ENCODE results near the gene NSF. TPM values are rescaled to one million over a fixed set of nuclear protein-coding genes. Genes with fewer than 3 reads are reported as not detected.
A peak's percentile ranks its signal among the peaks of the same experiment; 100 is the strongest.
"Not testable (repeated sequence)": the region's sequence is repeated elsewhere in the genome, so short reads cannot be mapped to it uniquely, and the experiment has no call there.

Gene NSF
- 100 to 1,000 TPM in 1 of 8 experiments, 10 to 100 TPM in 7; 58.6 to 162 (median 76.1) TPM for total RNA-seq

DNA sequence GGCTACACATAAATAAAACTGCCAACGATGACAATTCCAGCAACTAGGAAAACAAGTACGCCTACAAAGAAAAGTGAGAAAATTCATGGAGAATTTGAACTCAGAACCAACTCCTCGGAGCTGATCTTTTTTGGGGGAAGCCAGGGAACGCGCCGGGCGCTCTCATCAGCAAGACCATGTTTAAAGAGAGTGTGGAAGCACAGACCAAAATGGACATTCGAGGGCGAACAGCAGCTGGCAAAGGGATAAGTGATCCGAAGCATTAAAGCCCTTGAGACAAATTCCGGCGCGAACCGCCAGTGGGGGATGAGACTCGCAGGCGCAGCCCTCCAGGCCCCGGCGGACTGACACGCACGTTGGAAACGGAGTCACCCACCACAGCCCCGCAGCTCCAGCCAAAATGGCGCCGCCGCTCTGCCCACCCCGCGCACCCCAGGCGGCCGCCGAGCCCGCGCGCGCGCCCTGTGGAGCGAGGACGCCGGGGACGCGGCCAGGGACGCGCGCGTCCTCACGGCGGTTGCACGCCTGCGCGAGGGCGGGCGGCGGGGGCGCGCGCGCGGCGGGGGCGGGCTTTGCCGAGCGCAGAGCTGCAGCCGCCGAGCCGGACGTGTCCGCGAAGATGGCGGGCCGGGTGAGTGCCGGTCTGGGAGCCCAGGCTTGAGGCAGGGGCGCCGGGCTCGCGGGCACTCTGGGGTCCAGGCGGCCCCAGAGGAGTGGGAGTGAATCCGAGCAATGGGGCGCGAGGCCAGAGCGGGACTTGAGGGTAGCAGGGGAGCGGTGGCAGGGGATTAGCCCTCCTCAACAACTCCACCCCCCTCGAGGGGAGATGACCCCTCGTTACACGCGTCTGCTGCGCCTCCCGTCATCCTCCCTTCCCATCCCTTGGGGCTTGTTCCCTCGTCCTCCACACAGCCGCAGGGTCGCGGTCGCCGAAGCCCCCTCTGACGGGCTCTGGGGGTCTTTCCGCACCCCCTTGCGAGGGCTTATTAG lies at the start of gene NSF:
Gene NSF (plus strand): TSS at position 513 of the 990 bp plus-strand sequence. CDS start 107 bp downstream, at position 620.
- H3K27ac ChIP-seq; H3K4me3 ChIP-seq; H3K4me1 ChIP-seq (replicated peaks in 1 of 2); in situ Hi-C loops (cut with MboI; ENCODE audit: low pct_unique_long_range_greater_than_20kb in 2 of 9, low sequenced_read_pairs in 9 of 9, unreplicated experiment in 9 of 9): not testable (repeated sequence)
- WGBS, 10 experiments, result no CpG with 5 or more reads among the region's 95 CpGs
- ATAC-seq (replicated peaks in 6 of 8), result peak; percentile 76 to 89 (median 88)

DNA sequence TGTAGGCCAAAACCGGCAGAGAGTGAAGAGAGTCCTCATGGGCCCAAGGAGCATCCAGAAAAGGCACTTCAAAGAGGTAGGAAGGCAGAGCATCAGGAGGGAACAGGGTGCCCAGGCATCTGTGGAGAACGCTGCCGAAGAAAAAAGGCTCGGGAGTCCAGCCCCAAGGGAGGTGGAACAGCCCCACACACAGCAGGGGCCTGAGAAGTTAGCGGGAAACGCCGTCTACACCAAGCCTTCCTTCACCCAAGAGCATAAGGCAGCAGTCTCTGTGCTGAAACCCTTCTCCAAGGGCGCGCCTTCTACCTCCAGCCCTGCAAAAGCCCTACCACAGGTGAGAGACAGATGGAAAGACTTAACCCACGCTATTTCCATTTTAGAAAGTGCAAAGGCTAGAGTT lies 41.9 kb upstream of the NSF start:
- 89 to 100% methylated on average over 2 to 5 of the region's 10 CpGs; no CpG with 5 or more reads in 8 of the 10 experiments for WGBS, 10 experiments
- H3K27ac ChIP-seq; ATAC-seq (replicated peaks in 6 of 8); H3K4me1 ChIP-seq (replicated peaks in 1 of 2); H3K4me3 ChIP-seq; in situ Hi-C loops (cut with MboI; ENCODE audit: low pct_unique_long_range_greater_than_20kb in 2 of 9, low sequenced_read_pairs in 9 of 9, unreplicated experiment in 9 of 9): not testable (repeated sequence)

DNA sequence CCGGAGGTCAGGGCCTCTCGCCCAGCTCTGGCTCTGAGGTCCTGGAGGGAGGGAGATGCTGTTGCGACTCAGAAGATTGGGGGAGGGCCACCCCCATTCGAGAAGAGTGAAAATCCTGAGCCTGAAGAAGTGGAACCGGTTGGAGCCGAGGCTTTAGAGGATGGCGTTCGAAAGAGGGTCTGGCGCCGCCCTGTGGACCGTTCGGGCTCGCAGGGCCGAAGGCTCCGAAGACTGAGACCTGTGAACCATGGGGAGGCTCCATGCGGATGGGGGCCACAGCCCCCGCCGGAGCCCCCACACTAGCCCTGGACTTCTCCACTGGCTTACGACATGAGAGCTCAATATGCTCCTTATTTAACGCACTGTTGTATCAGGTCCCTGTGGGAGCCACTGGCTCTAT lies 31.3 kb upstream of the NSF start:
- WGBS, 10 experiments, result no CpG with 5 or more reads among the region's 20 CpGs

DNA sequence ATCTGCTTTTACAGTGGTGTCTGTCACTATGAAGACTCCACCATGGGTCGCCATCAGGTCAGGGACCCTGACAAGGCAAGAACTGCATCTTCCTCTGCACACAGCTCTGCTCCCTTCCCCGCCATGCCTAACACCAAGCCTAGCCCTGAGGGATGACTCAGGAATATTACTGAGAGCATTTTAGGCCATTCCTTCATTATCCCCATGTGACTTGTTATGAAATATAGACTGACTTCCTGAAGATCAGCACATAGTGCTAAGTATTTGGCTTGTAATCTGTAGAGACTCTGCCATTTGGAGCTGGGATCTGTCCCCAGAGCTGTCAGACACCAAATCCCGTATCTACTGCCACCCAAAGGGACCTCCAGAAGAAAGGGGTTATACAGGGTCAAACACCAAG lies 30.4 kb upstream of the NSF start:
- H3K4me1 ChIP-seq (replicated peaks in 1 of 2); H3K27ac ChIP-seq; in situ Hi-C loops (cut with MboI; ENCODE audit: low pct_unique_long_range_greater_than_20kb in 2 of 9, low sequenced_read_pairs in 9 of 9, unreplicated experiment in 9 of 9); H3K4me3 ChIP-seq: not testable (repeated sequence)
- peak in 3 of 8 experiments; percentile 45 to 81 (median 73) for ATAC-seq (replicated peaks in 6 of 8)
- no CpG with 5 or more reads among the region's 3 CpGs for WGBS, 10 experiments

More for the DNA sequence above, 31.3 kb upstream of the NSF start:
- H3K27ac ChIP-seq; in situ Hi-C loops (cut with MboI; ENCODE audit: low pct_unique_long_range_greater_than_20kb in 2 of 9, low sequenced_read_pairs in 9 of 9, unreplicated experiment in 9 of 9); ATAC-seq (replicated peaks in 6 of 8); H3K4me3 ChIP-seq; H3K4me1 ChIP-seq (replicated peaks in 1 of 2): not testable (repeated sequence)

DNA sequence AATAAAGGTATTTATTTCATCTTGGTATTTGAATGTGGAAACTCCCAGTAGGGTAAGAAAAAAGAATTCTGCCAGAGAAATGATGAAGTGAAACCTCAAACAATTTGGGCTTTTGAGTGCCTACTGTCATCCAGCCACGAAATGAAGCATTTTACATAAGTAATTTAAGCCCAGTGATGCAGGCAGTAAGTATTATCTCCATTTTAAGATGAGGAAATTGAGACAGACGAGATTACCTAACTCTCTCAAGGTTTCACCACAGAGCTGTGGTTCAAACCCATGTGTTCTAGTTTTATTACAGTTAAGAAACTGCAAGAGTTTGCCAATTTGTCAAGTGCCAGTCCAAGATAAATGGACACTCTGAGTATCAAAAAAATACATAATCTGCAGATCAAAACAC lies 24.2 kb upstream of the NSF start:
- H3K4me1 ChIP-seq (replicated peaks in 1 of 2); H3K4me3 ChIP-seq; H3K27ac ChIP-seq; in situ Hi-C loops (cut with MboI; ENCODE audit: low pct_unique_long_range_greater_than_20kb in 2 of 9, low sequenced_read_pairs in 9 of 9, unreplicated experiment in 9 of 9): not testable (repeated sequence)
- peak in 1 of 8 experiments; percentile 46 for ATAC-seq (replicated peaks in 6 of 8)
- WGBS, 10 experiments, result no CpG with 5 or more reads among the region's 2 CpGs

DNA sequence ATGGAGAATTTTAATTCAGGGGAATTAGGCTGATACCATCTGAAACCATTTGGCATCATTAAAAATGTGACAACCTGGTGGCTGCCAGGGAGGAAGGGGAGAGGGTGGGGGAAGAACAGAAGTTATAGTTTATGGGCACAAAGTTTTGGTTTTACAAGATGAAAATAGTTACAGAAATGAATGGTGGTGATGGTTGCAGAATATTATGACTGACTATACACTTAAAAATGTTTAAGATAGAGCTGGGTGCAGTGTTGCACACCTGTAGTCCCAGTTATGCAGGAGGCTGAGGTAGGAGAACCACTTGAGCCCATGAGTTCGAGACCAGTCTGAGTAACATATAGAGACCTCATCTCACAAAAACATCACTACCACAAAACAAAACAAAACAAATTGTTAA lies 23.5 kb upstream of the NSF start:
- in situ Hi-C loops (cut with MboI; ENCODE audit: low pct_unique_long_range_greater_than_20kb in 2 of 9, low sequenced_read_pairs in 9 of 9, unreplicated experiment in 9 of 9); H3K4me3 ChIP-seq; ATAC-seq (replicated peaks in 6 of 8); H3K4me1 ChIP-seq (replicated peaks in 1 of 2); H3K27ac ChIP-seq: not testable (repeated sequence)
- no CpG with 5 or more reads among the region's 1 CpG for WGBS, 10 experiments

DNA sequence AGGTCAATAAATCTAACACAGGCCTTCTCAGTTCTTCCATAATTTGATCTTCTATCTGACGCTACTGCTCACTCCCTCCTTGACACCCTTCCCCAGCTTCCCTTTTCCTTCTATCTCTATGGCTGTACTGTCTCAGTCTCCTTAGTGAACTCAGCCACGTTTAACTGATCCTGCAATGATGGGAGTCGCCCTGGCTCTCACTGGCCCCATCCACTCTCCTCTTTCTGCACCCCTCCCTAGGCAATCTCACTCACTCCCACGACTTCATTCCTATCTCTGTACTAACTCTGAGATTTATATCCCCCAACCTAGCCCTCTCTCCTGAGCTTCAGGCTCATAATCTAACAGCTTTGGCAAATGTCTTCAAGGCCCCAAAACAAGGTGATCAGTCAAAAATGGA lies 18.7 kb upstream of the NSF start:
- H3K4me3 ChIP-seq; H3K27ac ChIP-seq; in situ Hi-C loops (cut with MboI; ENCODE audit: low pct_unique_long_range_greater_than_20kb in 2 of 9, low sequenced_read_pairs in 9 of 9, unreplicated experiment in 9 of 9); H3K4me1 ChIP-seq (replicated peaks in 1 of 2): not testable (repeated sequence)
- WGBS, 10 experiments, result no CpG with 5 or more reads among the region's 4 CpGs
- ATAC-seq (replicated peaks in 6 of 8), result peak in 1 of 8 experiments; percentile 71

DNA sequence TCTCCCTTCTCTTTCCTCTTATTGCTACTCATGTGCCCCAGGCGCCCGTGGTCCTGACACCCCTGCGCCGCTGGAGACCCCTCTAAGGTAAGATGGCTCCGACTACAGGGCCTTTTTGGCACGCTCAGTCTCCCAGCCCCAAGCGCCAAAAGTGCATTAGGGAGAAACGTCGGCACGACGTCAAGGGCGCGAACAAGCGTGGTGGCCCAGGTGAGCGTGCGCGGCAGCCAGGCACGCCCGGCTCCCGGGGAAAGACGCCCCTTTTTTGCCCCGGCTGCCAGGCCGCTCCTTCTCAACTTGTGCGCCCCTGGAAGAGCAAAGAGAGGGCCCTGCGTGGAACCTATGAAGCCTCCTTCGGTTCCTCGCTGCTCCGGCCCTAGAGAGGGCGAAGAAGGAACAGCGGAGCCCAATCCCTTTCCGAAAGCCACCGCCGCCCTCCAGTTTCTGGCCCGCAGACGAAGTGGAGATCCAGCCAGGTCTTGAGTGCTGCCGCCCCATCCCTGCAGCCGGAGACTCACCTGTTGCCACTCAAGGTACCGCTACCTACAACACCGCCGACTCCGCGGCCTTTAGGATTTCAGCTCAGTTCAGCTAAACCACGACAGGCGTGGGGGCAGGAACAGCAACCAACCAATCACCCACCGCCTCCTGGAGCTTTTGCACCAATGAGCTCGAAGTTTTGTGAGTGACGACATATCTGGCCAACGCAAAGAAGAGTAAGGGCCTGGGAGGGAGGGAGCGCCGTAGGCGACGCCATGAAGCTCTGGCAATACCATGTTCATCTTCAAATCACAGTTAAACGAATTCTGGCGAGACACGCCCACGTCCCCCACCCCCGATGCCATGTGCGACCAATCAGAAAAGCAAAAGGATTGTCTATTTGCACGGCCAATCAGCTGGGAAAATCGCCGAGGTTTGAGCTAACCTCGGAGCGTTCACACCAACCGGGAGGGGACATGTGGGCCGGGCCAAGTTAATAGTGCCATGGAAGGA lies 11.1 kb upstream of the NSF start, which contains the start of gene ARL17A:
Gene ARL17A (minus strand): TSS at position 609 of the 993 bp plus-strand sequence. CDS start 3,369 bp downstream, outside the sequence.
- WGBS, 10 experiments, result no CpG with 5 or more reads among the region's 65 CpGs
- H3K4me3 ChIP-seq; H3K4me1 ChIP-seq (replicated peaks in 1 of 2); in situ Hi-C loops (cut with MboI; ENCODE audit: low pct_unique_long_range_greater_than_20kb in 2 of 9, low sequenced_read_pairs in 9 of 9, unreplicated experiment in 9 of 9); H3K27ac ChIP-seq: not testable (repeated sequence)
- peak; percentile 93 to 98 (median 94) for ATAC-seq (replicated peaks in 6 of 8)

DNA sequence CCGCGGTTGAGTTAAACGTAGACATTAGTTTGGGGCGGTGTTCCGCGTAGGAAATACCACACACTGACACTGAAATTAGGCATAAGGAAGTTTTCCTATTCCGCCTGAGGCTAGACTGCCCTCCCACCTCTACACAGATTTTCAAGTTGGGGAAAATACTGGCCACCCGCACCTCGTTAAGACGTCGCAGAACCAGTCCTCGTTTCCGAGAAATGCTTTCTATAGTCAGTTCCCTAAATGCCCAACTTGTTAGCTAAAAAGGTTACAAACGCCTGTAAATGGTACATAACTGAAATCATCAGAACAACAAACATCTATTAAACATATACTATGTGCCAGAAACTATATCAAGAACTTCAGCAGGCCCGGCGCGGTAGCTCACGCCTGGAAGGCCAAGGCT lies 10.4 kb upstream of the NSF start:
- in situ Hi-C loops (cut with MboI; ENCODE audit: low pct_unique_long_range_greater_than_20kb in 2 of 9, low sequenced_read_pairs in 9 of 9, unreplicated experiment in 9 of 9); ATAC-seq (replicated peaks in 6 of 8); H3K4me3 ChIP-seq; H3K4me1 ChIP-seq (replicated peaks in 1 of 2); H3K27ac ChIP-seq: not testable (repeated sequence)
- no CpG with 5 or more reads among the region's 18 CpGs for whole genome bisulfite sequencing, 10 experiments

DNA sequence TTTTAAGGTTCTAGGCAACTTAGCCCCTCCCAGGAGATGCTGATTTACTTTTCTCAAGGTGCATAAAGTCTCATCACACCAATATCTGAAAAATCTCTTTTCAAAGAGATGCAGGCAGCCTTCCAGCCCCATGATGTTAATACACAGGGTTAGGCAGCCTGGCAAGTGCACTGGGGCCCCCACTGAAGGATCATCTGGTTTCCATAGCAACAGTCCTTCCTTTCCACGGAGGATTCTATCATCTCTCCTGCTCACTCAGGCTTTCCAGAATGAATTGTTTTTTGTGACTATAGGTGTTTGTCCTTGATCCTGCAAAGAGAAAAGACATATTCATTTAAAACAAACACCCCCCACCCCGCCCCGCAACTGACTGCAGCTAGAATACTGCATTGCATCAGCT lies 5.0 kb upstream of the NSF start:
- in situ Hi-C loops (cut with MboI; ENCODE audit: low pct_unique_long_range_greater_than_20kb in 2 of 9, low sequenced_read_pairs in 9 of 9, unreplicated experiment in 9 of 9); H3K4me3 ChIP-seq; H3K4me1 ChIP-seq (replicated peaks in 1 of 2); H3K27ac ChIP-seq: not testable (repeated sequence)
- peak in 5 of 8 experiments; percentile 63 to 78 (median 72) for ATAC-seq (replicated peaks in 6 of 8)
- no CpG with 5 or more reads among the region's 3 CpGs for WGBS, 10 experiments

DNA sequence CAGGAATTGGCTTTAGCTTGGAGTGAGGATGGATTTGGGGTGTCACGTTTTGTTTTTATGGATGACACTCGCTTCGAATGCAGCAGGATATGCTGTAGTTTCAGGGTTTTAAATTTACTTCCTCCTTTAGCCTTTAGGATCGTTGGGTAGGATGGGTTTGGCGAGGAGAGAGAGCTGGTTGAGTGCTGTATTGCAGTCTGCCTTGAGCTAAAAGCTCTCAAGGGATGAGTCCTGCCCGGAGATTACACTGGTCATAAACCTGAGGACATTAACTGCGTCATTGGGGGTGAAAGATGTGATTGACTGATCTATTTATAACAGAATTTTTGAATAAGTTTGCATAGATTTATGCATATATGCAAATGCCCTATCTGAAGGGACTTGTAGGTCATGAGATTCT lies 863 bp downstream of the NSF start:
- in situ Hi-C loops (cut with MboI; ENCODE audit: low pct_unique_long_range_greater_than_20kb in 2 of 9, low sequenced_read_pairs in 9 of 9, unreplicated experiment in 9 of 9); H3K4me3 ChIP-seq; H3K27ac ChIP-seq; H3K4me1 ChIP-seq (replicated peaks in 1 of 2): not testable (repeated sequence)
- no CpG with 5 or more reads among the region's 7 CpGs for WGBS, 10 experiments
- ATAC-seq (replicated peaks in 6 of 8), result peak; percentile 23 to 80 (median 44)

DNA sequence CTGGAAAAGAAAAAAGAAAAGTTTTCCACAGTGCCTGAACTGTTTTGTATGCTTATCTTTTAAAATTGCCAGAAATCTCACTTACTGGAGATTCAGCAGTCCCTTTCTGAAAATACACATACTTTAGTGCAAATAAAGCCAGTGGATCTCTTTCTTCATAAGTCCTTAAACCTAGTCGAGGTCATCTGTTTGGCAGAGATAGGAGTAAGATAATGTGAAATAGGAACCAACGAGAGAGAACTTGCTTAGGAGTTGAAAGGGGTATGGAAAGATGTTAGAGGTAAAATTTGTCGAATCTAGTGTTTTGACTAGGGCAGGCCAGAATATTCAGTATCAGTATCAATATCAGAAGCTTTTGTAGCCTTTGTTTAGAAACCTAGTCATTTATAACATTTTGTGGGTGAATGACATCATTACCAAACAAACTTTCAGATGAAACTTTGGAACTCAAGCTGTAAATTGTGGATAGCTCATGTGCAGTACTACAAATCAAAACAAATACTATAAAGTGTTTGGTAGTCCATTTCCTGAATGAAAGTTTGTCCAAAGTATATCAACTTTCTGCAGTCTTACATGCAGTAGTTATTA lies 8.0 kb downstream of the NSF start:
- in situ Hi-C loops (cut with MboI; ENCODE audit: low pct_unique_long_range_greater_than_20kb in 2 of 9, low sequenced_read_pairs in 9 of 9, unreplicated experiment in 9 of 9), result not testable (repeated sequence)

More for the DNA sequence above, 8.0 kb downstream of the NSF start:
- not testable (repeated sequence) for ATAC-seq (replicated peaks in 6 of 8); H3K27ac ChIP-seq; H3K4me3 ChIP-seq; H3K4me1 ChIP-seq (replicated peaks in 1 of 2)
- 80% methylated on average over 2 of the region's 3 CpGs; no CpG with 5 or more reads in 9 of the 10 experiments for WGBS, 10 experiments
